NCI-H460 (cell line): ENCODE results near the gene KCNG4. TPM values are rescaled to one million over a fixed set of nuclear protein-coding genes. Genes with fewer than 3 reads are reported as not detected.
A peak's percentile ranks its signal among the peaks of the same experiment; 100 is the strongest.

Experiments
- DNase-seq: peaks from one replicate; pipeline ENCODE4 v3.0.0-alpha.2; 2016; ENCODE audit warnings: low read depth; ENCODE audit errors: extremely low read depth
- polyA plus RNA-seq: library from polyadenylated mRNA; depleted of rRNA; stranded (reverse); fragments of >200 nt; gene quantifications from 2 replicates; pipeline ENCODE4 v1.2.3, GENCODE V29; 2014; cell fraction: nucleus; rRNA removed
- total RNA-seq: library from RNA; depleted of rRNA; stranded (reverse); fragments of >200 nt; shearing (Covaris generic); gene quantifications from 2 replicates; pipeline ENCODE4 v1.2.3, GENCODE V29; 2014; rRNA removed

KCNG4 gene
- total RNA-seq: 0.02 TPM in 1 of 2 replicates, not detected in the other
- not detected in 2 replicates for polyA plus RNA-seq

GRCh38 chr16:84239909-84240308 is at the start of gene KCNG4:
KCNG4 (minus strand) TSS chr16:84240012; CDS start chr16:84237485, 2,527 bp downstream.
- DNase-seq: no peak

- no peak for DNase-seq
These were observed 49.1 kb upstream of the KCNG4 start for GRCh38 chr16:84288902-84289301.

GRCh38 chr16:84286578-84287240 is 46.9 kb upstream of the KCNG4 start:
- DNase-seq: no peak

GRCh38 chr16:84284154-84284722 is 44.4 kb upstream of the KCNG4 start:
- no peak for DNase-seq

GRCh38 chr16:84283314-84284153 is 43.7 kb upstream of the KCNG4 start:
- no peak for DNase-seq

GRCh38 chr16:84282533-84282932 is 42.7 kb upstream of the KCNG4 start:
- DNase-seq: no peak

- DNase-seq: no peak
These were observed 41.3 kb upstream of the KCNG4 start for GRCh38 chr16:84281074-84281473.

- DNase-seq: no peak
These were observed 40.1 kb upstream of the KCNG4 start for GRCh38 chr16:84279881-84280280.

GRCh38 chr16:84278968-84279367 is 39.2 kb upstream of the KCNG4 start:
- DNase-seq: no peak

GRCh38 chr16:84278333-84278732 is 38.5 kb upstream of the KCNG4 start:
- DNase-seq: no peak

- peak; percentile 36 for DNase-seq
These were observed 37.5 kb upstream of the KCNG4 start for GRCh38 chr16:84277244-84277823.

GRCh38 chr16:84275585-84276151 is 35.9 kb upstream of the KCNG4 start:
- no peak for DNase-seq

- DNase-seq: no peak
These were observed 34.7 kb upstream of the KCNG4 start for GRCh38 chr16:84274515-84274914.

- no peak for DNase-seq
These were observed 33.0 kb upstream of the KCNG4 start for GRCh38 chr16:84272740-84273320.

- DNase-seq: no peak
These were observed 32.1 kb upstream of the KCNG4 start for GRCh38 chr16:84271866-84272265.

GRCh38 chr16:84271037-84271436 is 31.2 kb upstream of the KCNG4 start:
- DNase-seq: no peak

GRCh38 chr16:84270531-84270930 is 30.7 kb upstream of the KCNG4 start:
- DNase-seq: no peak

GRCh38 chr16:84270071-84270470 is 30.3 kb upstream of the KCNG4 start:
- no peak for DNase-seq

- DNase-seq: no peak
These were observed 28.7 kb upstream of the KCNG4 start for GRCh38 chr16:84268291-84269040.

GRCh38 chr16:84267380-84267779 is 27.6 kb upstream of the KCNG4 start:
- DNase-seq: no peak
